GM10248 (cell line): ENCODE data around the gene CEP250.
"Not testable (repeated sequence)": the region's sequence is repeated elsewhere in the genome, so short reads cannot be mapped to it uniquely, and the experiment has no call there.

Experiments
- CTCF ChIA-PET: fragments of 300-600 bp; sonication (Branson Sonifier 250); formaldehyde crosslinking; extraction: SDS; loops from one replicate; lab custom pipeline; 2021; ENCODE audit warnings: antibody characterized with exemption; lab: Yijun Ruan, JAX
- POLR2A ChIA-PET: fragments of 350-650 bp; sonication (Branson Sonifier 250); formaldehyde crosslinking; extraction: SDS; loops from one replicate; lab custom pipeline; 2020; ENCODE audit warnings: antibody characterized with exemption; lab: Yijun Ruan, JAX
- DNase-seq: peaks from one replicate; pipeline ENCODE4 v3.0.0; 2012; ENCODE audit errors: extremely low spot score
- CTCF ChIP-seq: IDR thresholded peaks from 2 replicates; pipeline ENCODE4 v1.5.1; 2012; ENCODE audit warnings: mild to moderate bottlenecking, low read depth; ENCODE audit errors: extremely low read depth, missing control alignments, control extremely low read depth

CEP250 gene

DNA sequence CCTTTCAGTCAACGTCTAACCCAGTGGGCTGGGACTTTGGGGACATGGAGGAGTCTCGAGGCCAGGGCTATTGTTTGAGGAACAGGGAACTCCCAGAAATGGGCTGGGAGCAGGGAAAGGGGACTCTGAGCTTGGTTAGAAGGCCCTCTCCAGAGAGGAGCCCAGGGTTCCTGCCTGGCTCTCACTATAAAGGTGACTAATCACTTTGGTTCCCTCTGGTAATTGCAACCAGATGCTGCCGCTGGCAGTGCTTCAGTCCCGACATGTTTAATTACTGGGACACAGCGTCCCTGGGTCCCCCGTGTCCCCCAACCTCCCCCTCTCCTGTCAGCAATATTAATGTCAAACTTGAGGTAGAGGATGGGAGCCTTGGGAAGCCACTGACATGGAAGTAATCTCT, 12.4 kb upstream of the CEP250 start:
- ChIA-PET CTCF (interaction anchor here (1.7 kb wide), 1 partner anchor 347 kb away, joined by 4 read pairs; no protein-coding TSS in a partner anchor), POLR2A (no interaction called here)
- DNase-seq: no peak
- TF ChIP-seq CTCF: no peak

DNA sequence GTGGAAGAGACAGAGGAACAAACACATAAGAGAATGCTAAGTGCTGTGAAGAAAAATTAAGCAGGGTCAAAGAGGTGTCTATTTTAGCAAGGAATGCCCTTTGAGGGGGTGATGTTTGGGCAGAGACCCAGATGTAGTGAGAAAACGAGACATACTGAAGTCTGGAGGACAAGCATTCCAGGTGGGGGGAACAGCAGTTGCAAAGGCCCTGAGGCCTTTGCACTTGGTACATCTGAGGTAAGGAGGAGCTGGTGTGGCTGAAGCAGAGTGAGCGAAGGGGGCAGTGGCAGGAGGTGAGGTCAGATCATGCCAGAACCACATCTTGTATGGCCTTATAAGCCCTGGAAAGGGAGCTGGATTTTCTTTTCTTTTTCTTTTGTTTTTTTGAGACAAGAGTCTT, 11.2 kb upstream of the CEP250 start:
- ChIA-PET POLR2A (no interaction called here), CTCF (interaction anchor here (0.9 to 5.7 kb wide), 6 partner anchors 10 to 139 kb away, joined by 3 to 74 read pairs (median 6); no protein-coding TSS in a partner anchor)
- no peak for TF ChIP-seq CTCF
- DNase-seq: no peak

DNA sequence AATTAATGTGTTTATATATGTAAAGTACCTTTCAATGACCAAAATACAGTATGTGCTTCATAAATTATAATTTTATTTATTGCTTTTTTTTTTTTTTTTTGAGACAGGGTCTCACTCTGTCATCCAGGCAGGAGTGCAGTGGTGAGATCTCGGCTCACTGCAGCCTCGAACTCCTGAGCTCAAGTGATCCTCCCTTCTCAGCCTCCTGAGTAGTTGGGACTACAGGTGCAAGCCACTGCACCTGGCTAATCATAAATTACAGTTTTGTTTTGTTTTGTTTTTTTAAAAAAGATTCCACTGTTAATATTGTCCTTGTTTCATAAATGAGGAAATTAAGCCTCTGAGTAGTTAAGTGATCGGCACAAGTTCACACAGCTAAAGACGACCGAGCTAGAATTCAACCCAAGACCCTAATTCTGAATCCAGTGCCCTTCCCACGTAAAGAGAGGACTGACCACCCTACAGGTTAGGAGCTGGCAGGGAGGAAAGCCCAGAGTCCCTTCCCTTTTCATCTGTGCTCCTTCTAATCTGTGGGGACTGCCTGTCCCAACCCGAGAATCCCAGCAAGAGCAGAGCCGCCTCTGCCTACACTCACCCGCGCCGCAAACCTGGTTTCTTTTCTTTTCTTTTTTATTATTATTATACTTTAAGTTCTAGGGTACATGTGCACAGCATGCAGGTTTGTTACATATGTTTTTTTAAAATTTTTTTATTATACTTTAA, 8.9 kb upstream of the CEP250 start:
- POLR2A ChIA-PET: no interaction called here
- DNase-seq: no peak
- TF ChIP-seq CTCF: no peak
- CTCF ChIA-PET: interaction anchor here (0.8 to 5.7 kb wide), 13 partner anchors 9 to 142 kb away, joined by 3 to 74 read pairs (median 7); partner anchors contain the start of gene CEP250

GRCh38 chr20:35447082-35447789, 8.2 kb upstream of the CEP250 start:
- ChIA-PET POLR2A (interaction anchor here (0.5 kb wide), 1 partner anchor 543 kb away, joined by 5 read pairs; no protein-coding TSS in a partner anchor), CTCF (interaction anchor here (0.6 to 5.7 kb wide), 28 partner anchors 8 to 481 kb away, joined by 3 to 74 read pairs (median 4); partner anchors contain the start of genes CEP250 and GDF5)
- DNase-seq: peak; percentile 83
- TF ChIP-seq CTCF: peak; percentile 97

- no peak for DNase-seq
- TF ChIP-seq CTCF: no peak
- ChIA-PET CTCF (interaction anchor here (1.4 to 5.7 kb wide), 6 partner anchors 10 to 616 kb away, joined by 3 to 74 read pairs (median 17); partner anchors contain the start of gene GDF5), POLR2A (no interaction called here)
Measured at GRCh38 chr20:35448788-35449373, 6.5 kb upstream of the CEP250 start.

DNA sequence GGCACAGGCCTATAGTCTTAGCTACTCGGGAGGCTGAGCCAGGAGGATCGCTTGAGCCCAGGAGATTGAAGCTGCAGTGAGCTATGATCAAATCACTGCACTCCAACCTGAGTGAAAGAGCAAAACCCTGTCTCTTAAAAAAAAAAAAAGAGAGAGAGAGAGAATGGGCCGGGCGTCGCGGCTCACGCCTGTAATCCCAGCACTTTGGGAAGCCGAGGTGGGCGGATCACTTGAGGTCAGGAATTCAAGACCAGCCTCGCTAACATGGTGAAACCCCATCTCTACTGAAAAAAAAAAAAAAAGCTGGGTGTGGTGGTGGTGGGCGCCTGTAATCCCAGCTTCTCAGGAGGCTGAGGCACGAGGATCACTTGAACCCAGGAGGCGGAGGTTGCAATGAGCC, 5.5 kb upstream of the CEP250 start:
- CTCF ChIA-PET: interaction anchor here (0.6 to 5.2 kb wide), 5 partner anchors 10 to 146 kb away, joined by 3 to 24 read pairs (median 4); no protein-coding TSS in a partner anchor
- POLR2A ChIA-PET: interaction anchor here (0.6 kb wide), 1 partner anchor 615 kb away, joined by 3 read pairs; no protein-coding TSS in a partner anchor
- not testable (repeated sequence) for DNase-seq
